Immature natural killer cell (primary cell): ENCODE data around the gene RICTOR. TPM values are rescaled to one million over a fixed set of nuclear protein-coding genes. Genes with fewer than 3 reads are reported as not detected.

ENCODE experiments used
- DNase-seq, 3 donors: peaks; one replicate each; pipeline ENCODE4 v3.0.0; 2022; ENCODE audit warnings: mixed read lengths in 1 of 3
- H3K27ac Mint-ChIP-seq, 6 donors: one replicate each; pipeline ENCODE4 v1.8.0; 2020; ENCODE audit warnings: mixed read lengths in 6 of 6, mild to moderate bottlenecking in 5 of 6, inconsistent platforms in 4 of 6, moderate library complexity in 3 of 6
- H3K27me3 Mint-ChIP-seq, 3 donors: one replicate each; pipeline ENCODE4 v1.8.0; 2020 to 2021; ENCODE audit warnings: low read depth in 3 of 3, mild to moderate bottlenecking in 3 of 3, mixed read lengths in 3 of 3, moderate library complexity in 3 of 3, inconsistent platforms in 1 of 3
- H3K36me3 Mint-ChIP-seq, 3 donors: one replicate each; pipeline ENCODE4 v1.8.0; 2020; ENCODE audit warnings: mixed read lengths in 3 of 3, inconsistent platforms in 2 of 3, mild to moderate bottlenecking in 2 of 3
- H3K4me1 Mint-ChIP-seq, 2 donors: one replicate each; pipeline ENCODE4 v1.8.0; 2020; ENCODE audit warnings: inconsistent platforms in 2 of 2, mild to moderate bottlenecking in 2 of 2, mixed read lengths in 2 of 2, moderate library complexity in 1 of 2
- H3K4me3 Mint-ChIP-seq, 5 donors: one replicate each; pipeline ENCODE4 v1.8.0; 2020; ENCODE audit warnings: mild to moderate bottlenecking in 5 of 5, mixed read lengths in 5 of 5, inconsistent platforms in 3 of 5, moderate library complexity in 3 of 5
- H3K9me3 Mint-ChIP-seq, 6 donors: one replicate each; pipeline ENCODE4 v1.8.0; 2020; ENCODE audit warnings: mild to moderate bottlenecking in 6 of 6, mixed read lengths in 6 of 6, inconsistent platforms in 4 of 6, moderate library complexity in 3 of 6
- polyA plus RNA-seq, 3 donors: library from polyadenylated mRNA; unstranded; fragments of 300-500 nt; fragmentation: Illumina TruSeq; gene quantifications; one replicate each; pipeline ENCODE4 v1.2.3, GENCODE V29; 2021

Gene RICTOR
- polyA plus RNA-seq, 3 donors from 2014 or later: 6.7 to 14.0 (median 7.4) TPM

DNA sequence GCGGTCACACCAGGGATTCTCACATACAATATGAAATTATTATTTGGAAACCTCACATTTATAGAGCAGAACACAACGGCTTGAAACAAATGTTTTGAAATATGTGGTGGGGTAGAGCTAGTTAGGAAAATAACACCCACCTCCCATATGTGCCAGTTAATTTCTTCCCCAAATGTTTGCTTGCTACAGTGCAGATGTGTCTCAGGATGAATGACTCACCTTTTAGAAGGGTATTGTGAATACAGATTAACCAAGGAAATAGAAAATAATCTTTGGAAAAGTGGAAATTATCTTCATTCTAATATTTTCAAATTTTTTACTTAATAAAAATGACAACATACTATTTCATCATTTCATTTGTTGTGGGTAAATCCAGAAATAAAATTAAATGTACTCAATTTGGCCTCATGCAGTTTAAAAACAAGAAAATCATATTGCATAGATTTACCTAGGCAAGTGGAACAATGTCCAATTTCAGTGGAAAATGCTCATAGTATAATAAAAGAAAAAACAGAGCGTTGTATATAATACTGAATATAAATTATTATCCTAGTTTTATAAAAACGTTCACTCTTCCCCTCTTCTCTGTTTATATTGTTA lies 39.3 kb upstream of the RICTOR start:
- H3K9me3 Mint-ChIP-seq: no peaks in the 10 kb centered on the region
- peaks cover 13 to 65% (median 41%) of the 10 kb centered on the region in 3 donors for H3K36me3 Mint-ChIP-seq
- no peak overlapping the region for H3K4me3 Mint-ChIP-seq
- H3K4me1 Mint-ChIP-seq: peaks cover 3 to 16% of the 10 kb centered on the region in 2 donors
- H3K27ac Mint-ChIP-seq: no peak overlapping the region
- peaks cover 0 to 2% (median 2%) of the 10 kb centered on the region in 3 donors for H3K27me3 Mint-ChIP-seq
- DNase-seq: no peak

- peaks cover 12 to 54% (median 23%) of the 10 kb centered on the region in 3 donors for H3K36me3 Mint-ChIP-seq
- H3K4me1 Mint-ChIP-seq: peaks cover 0 to 6% of the 10 kb centered on the region in 2 donors
- no peak overlapping the region for H3K4me3 Mint-ChIP-seq
- DNase-seq: no peak
- H3K9me3 Mint-ChIP-seq: no peaks in the 10 kb centered on the region
- H3K27ac Mint-ChIP-seq: peak overlapping the region in 4 of 6 donors; percentile 25 to 63 (median 39)
- H3K27me3 Mint-ChIP-seq: peaks cover 0 to 3% (median 0%) of the 10 kb centered on the region in 3 donors
Measured at GRCh38 chr5:39109606-39110005, 35.4 kb upstream of the RICTOR start.

GRCh38 chr5:39108987-39109386 lies 34.8 kb upstream of the RICTOR start:
- Mint-ChIP-seq H3K4me1 (peaks cover 0 to 6% of the 10 kb centered on the region in 2 donors), H3K27ac (peak overlapping the region in 2 of 6 donors; percentile 17 to 36), H3K27me3 (peaks cover 0 to 6% (median 0%) of the 10 kb centered on the region in 3 donors), H3K4me3 (no peak overlapping the region), H3K9me3 (no peaks in the 10 kb centered on the region), H3K36me3 (peaks cover 16 to 54% (median 27%) of the 10 kb centered on the region in 3 donors)
- DNase-seq: no peak

DNA sequence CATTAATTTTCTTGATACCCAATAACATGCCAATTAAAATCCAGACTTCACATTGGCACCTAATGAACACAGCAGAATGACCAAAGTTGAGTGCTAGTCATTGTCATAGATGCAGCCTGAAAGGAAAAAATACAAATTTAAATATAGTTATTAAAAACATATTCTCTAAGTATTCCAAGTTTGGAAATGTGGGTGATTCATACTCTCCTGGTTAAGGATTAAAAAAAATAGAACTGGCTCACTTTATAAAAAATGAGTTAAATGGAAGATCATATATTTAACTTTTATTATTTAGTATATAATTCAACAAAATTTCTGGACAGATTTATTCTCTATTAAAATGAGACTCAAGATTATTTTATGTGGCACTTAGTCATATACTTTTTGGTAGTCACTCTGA lies 33.2 kb upstream of the RICTOR start:
- H3K27me3 Mint-ChIP-seq: peaks cover 0 to 11% (median 4%) of the 10 kb centered on the region in 3 donors
- H3K36me3 Mint-ChIP-seq: peaks cover 15 to 53% (median 32%) of the 10 kb centered on the region in 3 donors
- no peak overlapping the region for H3K27ac Mint-ChIP-seq
- DNase-seq: no peak
- H3K9me3 Mint-ChIP-seq: no peaks in the 10 kb centered on the region
- H3K4me1 Mint-ChIP-seq: peaks cover 3 to 6% of the 10 kb centered on the region in 2 donors
- no peak overlapping the region for H3K4me3 Mint-ChIP-seq

- peaks cover 17 to 53% (median 32%) of the 10 kb centered on the region in 3 donors for H3K36me3 Mint-ChIP-seq
- peak in 1 of 3 donors; percentile 3 for DNase-seq
- peaks cover 5 to 9% of the 10 kb centered on the region in 2 donors for H3K4me1 Mint-ChIP-seq
Measured at GRCh38 chr5:39106322-39106721, 32.1 kb upstream of the RICTOR start.

GRCh38 chr5:39104221-39104620 lies 30.0 kb upstream of the RICTOR start:
- H3K27ac Mint-ChIP-seq: peak overlapping the region in 3 of 6 donors; percentile 17 to 28 (median 19)
- H3K4me3 Mint-ChIP-seq: no peak overlapping the region
- H3K4me1 Mint-ChIP-seq: peaks cover 26 to 30% of the 10 kb centered on the region in 2 donors
- peaks cover 14 to 42% (median 27%) of the 10 kb centered on the region in 3 donors for H3K36me3 Mint-ChIP-seq
- peaks cover 0 to 14% (median 8%) of the 10 kb centered on the region in 3 donors for H3K27me3 Mint-ChIP-seq
- H3K9me3 Mint-ChIP-seq: no peaks in the 10 kb centered on the region
- DNase-seq: no peak

More at GRCh38 chr5:39106322-39106721, 32.1 kb upstream of the RICTOR start:
- no peak overlapping the region for H3K4me3 Mint-ChIP-seq
- peak overlapping the region in 3 of 6 donors; percentile 17 to 66 (median 40) for H3K27ac Mint-ChIP-seq
- peaks cover 0 to 11% (median 5%) of the 10 kb centered on the region in 3 donors for H3K27me3 Mint-ChIP-seq
- H3K9me3 Mint-ChIP-seq: no peaks in the 10 kb centered on the region

- Mint-ChIP-seq H3K27ac (peak overlapping the region in 3 of 6 donors; percentile 18 to 80 (median 55)), H3K9me3 (no peaks in the 10 kb centered on the region), H3K36me3 (peaks cover 14 to 32% (median 24%) of the 10 kb centered on the region in 3 donors), H3K4me1 (peaks cover 28 to 34% of the 10 kb centered on the region in 2 donors), H3K27me3 (peaks cover 0 to 19% (median 8%) of the 10 kb centered on the region in 3 donors), H3K4me3 (no peak overlapping the region)
- no peak for DNase-seq
Measured at GRCh38 chr5:39102684-39103155, 28.5 kb upstream of the RICTOR start.

DNA sequence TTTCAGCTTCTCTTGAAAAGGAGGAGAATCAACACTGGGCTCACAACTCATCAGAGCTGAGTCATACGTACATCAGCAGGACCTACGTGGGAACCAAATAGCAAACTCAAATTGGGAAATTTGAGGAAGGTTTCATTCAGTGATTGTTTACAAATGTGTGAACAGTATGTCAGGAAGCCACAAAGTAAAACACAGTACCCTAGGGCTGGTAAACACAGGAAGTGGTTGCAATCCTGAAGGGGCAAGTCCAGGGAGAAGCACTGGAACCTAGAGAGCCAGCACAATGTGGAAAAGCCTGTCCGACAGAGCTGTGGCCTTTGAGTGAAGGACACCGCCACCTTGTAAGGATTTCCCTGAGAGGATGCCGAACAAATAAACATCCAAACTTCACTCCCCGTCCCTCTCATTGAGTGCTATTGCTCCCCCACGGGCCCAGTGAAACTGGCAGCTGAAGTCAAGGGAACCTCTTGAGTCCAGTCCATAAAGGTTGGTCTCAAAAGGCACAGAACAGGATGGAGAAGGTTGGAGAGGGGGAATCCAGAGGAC lies 26.7 kb upstream of the RICTOR start:
- DNase-seq: no peak
- Mint-ChIP-seq H3K4me1 (peaks cover 28% of the 10 kb centered on the region in 2 donors), H3K4me3 (peak overlapping the region in 2 of 5 donors; percentile 46 to 48), H3K9me3 (no peaks in the 10 kb centered on the region), H3K36me3 (peaks cover 10 to 22% (median 19%) of the 10 kb centered on the region in 3 donors), H3K27me3 (peaks cover 0 to 23% (median 11%) of the 10 kb centered on the region in 3 donors), H3K27ac (peak overlapping the region; percentile 47 to 90 (median 82))

DNA sequence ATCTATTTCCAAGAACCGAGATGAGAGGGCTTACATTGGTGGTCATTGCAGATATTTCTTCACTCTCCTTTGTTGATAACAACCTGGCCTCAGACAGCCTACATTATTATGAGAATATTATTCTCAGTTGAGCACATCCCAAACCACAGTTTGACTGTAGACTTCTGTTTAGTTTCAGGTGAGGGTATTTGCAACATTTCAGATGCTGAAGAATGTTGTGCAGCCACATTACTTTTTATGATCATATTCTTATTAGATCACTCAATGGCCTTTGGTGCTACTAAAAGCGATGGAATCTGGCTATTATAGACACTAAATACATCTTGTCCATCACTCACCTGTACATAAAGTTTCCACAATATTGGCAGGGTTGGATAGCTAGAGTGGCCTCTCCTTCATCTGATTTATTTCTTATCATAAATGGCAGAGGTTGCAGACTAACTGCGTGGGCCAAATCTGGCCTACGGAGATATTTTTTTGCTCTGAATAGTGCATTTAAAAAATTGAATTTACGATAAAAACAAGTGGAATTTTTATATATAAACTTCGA lies 26.2 kb upstream of the RICTOR start:
- Mint-ChIP-seq H3K27ac (peak overlapping the region; percentile 8 to 86 (median 81)), H3K4me3 (peak overlapping the region in 3 of 5 donors; percentile 1 to 15 (median 5))

GRCh38 chr5:39099831-39100230 lies 25.6 kb upstream of the RICTOR start:
- H3K4me3 Mint-ChIP-seq: peak overlapping the region in 2 of 5 donors; percentile 1 to 5
- peaks cover 28% of the 10 kb centered on the region in 2 donors for H3K4me1 Mint-ChIP-seq
- no peaks in the 10 kb centered on the region for H3K9me3 Mint-ChIP-seq
- no peak for DNase-seq
- peaks cover 0 to 21% (median 13%) of the 10 kb centered on the region in 3 donors for H3K27me3 Mint-ChIP-seq
- peaks cover 10 to 20% (median 19%) of the 10 kb centered on the region in 3 donors for H3K36me3 Mint-ChIP-seq
- peak overlapping the region; percentile 8 to 86 (median 81) for H3K27ac Mint-ChIP-seq

More for the DNA sequence above, 26.2 kb upstream of the RICTOR start:
- no peak for DNase-seq
- Mint-ChIP-seq H3K9me3 (no peaks in the 10 kb centered on the region), H3K36me3 (peaks cover 10 to 20% (median 19%) of the 10 kb centered on the region in 3 donors), H3K4me1 (peaks cover 28% of the 10 kb centered on the region in 2 donors), H3K27me3 (peaks cover 0 to 23% (median 13%) of the 10 kb centered on the region in 3 donors)

GRCh38 chr5:39093352-39093751 lies 19.2 kb upstream of the RICTOR start:
- H3K4me3 Mint-ChIP-seq: no peak overlapping the region
- H3K36me3 Mint-ChIP-seq: no peaks in the 10 kb centered on the region
- no peak overlapping the region for H3K27ac Mint-ChIP-seq

DNA sequence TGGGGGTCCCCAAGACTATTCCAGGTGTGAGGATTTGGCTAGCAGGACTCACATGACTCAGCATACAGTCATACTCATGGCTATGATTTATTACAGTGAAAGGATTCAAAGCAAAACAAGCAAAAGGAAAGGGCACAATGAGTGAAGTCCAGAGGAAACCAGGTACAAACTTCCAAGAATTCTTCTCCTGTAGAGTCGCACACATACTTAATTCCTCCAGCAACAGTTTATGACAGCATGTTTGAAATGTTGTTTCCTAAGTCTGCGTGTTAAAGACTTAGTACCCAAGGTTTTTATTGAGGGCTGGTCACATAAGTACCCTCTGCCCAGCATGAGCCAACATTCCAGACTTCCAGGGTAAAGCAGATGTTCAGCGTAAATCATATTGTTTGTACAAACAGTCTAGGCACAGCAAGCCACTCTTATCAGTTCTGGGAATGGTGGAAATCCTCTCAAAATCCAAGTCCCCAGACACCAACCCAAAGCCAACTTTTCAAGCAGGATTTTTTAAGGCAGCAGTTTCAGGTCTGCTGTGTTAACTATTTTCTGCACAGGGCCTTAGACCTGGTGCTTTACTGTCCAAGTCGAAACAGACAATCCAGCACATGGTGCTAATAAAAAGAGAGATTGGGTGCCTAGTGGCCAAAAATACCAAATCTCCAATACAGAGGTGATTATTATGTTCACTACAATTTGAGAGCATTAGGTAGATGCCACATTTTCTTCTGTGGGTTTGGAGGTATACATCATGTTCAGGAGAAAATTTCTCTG lies 18.6 kb upstream of the RICTOR start:
- H3K9me3 Mint-ChIP-seq: no peaks in the 10 kb centered on the region
- H3K4me1 Mint-ChIP-seq: no peaks in the 10 kb centered on the region
- H3K36me3 Mint-ChIP-seq: no peaks in the 10 kb centered on the region
- DNase-seq: no peak
- H3K4me3 Mint-ChIP-seq: no peak overlapping the region
- no peak overlapping the region for H3K27ac Mint-ChIP-seq
- peaks cover 4 to 30% (median 17%) of the 10 kb centered on the region in 3 donors for H3K27me3 Mint-ChIP-seq

More at GRCh38 chr5:39093352-39093751, 19.2 kb upstream of the RICTOR start:
- Mint-ChIP-seq H3K4me1 (no peaks in the 10 kb centered on the region), H3K9me3 (no peaks in the 10 kb centered on the region), H3K27me3 (peaks cover 3 to 30% (median 17%) of the 10 kb centered on the region in 3 donors)
- DNase-seq: no peak

- Mint-ChIP-seq H3K9me3 (no peaks in the 10 kb centered on the region), H3K4me3 (no peak overlapping the region), H3K36me3 (no peaks in the 10 kb centered on the region), H3K27ac (no peak overlapping the region), H3K27me3 (peaks cover 4 to 32% (median 18%) of the 10 kb centered on the region in 3 donors), H3K4me1 (no peaks in the 10 kb centered on the region)
- no peak for DNase-seq
Measured at GRCh38 chr5:39091940-39092580, 17.9 kb upstream of the RICTOR start.
